Colonic mucosa (tissue), 4 donors: ENCODE data around the gene ASZ1. TPM values are rescaled to one million over a fixed set of nuclear protein-coding genes. Genes with fewer than 3 reads are reported as not detected.
"Not testable (repeated sequence)": the region's sequence is repeated elsewhere in the genome, so short reads cannot be mapped to it uniquely, and the experiment has no call there.

Source experiments
- DNase-seq: peaks from one replicate; pipeline ENCODE4 v3.0.0-alpha.2; 2020
- H3K27ac ChIP-seq: fragments of 200-600 bp; one replicate; pipeline ENCODE4 v1.8.0; 2021
- H3K27me3 ChIP-seq: fragments of 200-600 bp; one replicate; pipeline ENCODE4 v1.8.0; 2021
- H3K36me3 ChIP-seq: fragments of 200-600 bp; one replicate; pipeline ENCODE4 v1.8.0; 2021
- H3K4me1 ChIP-seq: fragments of 200-600 bp; one replicate; pipeline ENCODE4 v1.8.0; 2021; ENCODE audit warnings: mild to moderate bottlenecking
- H3K4me3 ChIP-seq: fragments of 200-600 bp; one replicate; pipeline ENCODE4 v1.8.0; 2021
- H3K9ac ChIP-seq, 2 donors: one replicate each; pipeline ENCODE4 v1.7.0; 2013; ENCODE audit warnings: control low read depth in 2 of 2, low read depth in 2 of 2, low read length in 2 of 2
- H3K9me3 ChIP-seq: fragments of 200-600 bp; one replicate; pipeline ENCODE4 v1.8.0; 2021
- intact Hi-C: fragments of 100-400 bp; cut with DNase I; formaldehyde crosslinking; loops from one replicate; pipeline ENCODE4 v1.14.1; 2022
- total RNA-seq, 2 donors: library from RNA; stranded (reverse); fragmentation: NEBNext Ultra II Directional in 1 of 2; extraction: Animal tissue kit (Norgen Biotek cat#: 25700) in 1 of 2; gene quantifications; one replicate each; pipeline ENCODE4 v1.2.1, GENCODE V29; 2021
- TF ChIP-seq, protein P1 (sequence below): fragments of 200-600 bp; IDR thresholded peaks from one replicate; pipeline ENCODE4 v1.8.0; 2022; ENCODE audit warnings: antibody characterized with exemption, mild to moderate bottlenecking
- donor health status: healthy.
- donor health status: DM: no; HTN: no; CAD: no.
- donor health status: DM: no; HTN: no; CAD: no.

ASZ1 gene
- total RNA-seq, 2 donors from 2014 or later, result not detected

DNA sequence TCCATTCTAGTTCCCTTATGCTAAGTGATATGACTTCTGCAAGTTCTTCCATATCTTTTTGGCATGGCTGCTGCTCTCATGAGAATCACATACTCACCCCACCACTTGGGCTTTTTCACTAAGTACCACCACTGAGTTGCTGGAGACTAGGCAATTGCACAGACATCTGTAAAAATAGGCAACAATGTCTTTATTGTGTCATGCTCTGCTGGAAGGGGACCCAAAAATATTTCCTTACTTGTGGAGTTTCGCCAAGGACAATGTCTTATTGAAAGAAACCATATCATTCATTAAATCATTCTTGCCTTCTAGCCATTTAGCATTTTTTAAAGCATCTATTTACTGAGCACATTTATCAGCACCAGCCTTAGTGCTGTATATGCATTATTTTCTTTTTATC is 17.4 kb upstream of the ASZ1 start:
- Histone ChIP-seq H3K27ac (no peak overlapping the region), H3K9ac (no peak overlapping the region), H3K4me3 (no peak overlapping the region), H3K9me3 (no peaks in the 10 kb centered on the region), H3K27me3 (no peaks in the 10 kb centered on the region), H3K4me1 (no peaks in the 10 kb centered on the region), H3K36me3 (no peaks in the 10 kb centered on the region)
- intact Hi-C loops, result no loop called here
- TF ChIP-seq, protein P1, sequence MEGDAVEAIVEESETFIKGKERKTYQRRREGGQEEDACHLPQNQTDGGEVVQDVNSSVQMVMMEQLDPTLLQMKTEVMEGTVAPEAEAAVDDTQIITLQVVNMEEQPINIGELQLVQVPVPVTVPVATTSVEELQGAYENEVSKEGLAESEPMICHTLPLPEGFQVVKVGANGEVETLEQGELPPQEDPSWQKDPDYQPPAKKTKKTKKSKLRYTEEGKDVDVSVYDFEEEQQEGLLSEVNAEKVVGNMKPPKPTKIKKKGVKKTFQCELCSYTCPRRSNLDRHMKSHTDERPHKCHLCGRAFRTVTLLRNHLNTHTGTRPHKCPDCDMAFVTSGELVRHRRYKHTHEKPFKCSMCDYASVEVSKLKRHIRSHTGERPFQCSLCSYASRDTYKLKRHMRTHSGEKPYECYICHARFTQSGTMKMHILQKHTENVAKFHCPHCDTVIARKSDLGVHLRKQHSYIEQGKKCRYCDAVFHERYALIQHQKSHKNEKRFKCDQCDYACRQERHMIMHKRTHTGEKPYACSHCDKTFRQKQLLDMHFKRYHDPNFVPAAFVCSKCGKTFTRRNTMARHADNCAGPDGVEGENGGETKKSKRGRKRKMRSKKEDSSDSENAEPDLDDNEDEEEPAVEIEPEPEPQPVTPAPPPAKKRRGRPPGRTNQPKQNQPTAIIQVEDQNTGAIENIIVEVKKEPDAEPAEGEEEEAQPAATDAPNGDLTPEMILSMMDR, result no peak
- no peak for DNase-seq

GRCh38 chr7:117435475-117436043 is 8.3 kb upstream of the ASZ1 start:
- DNase-seq, result no peak
- Histone ChIP-seq H3K27me3 (no peaks in the 10 kb centered on the region), H3K9me3 (no peaks in the 10 kb centered on the region), H3K4me3 (no peak overlapping the region), H3K36me3 (no peaks in the 10 kb centered on the region), H3K27ac (peak overlapping the region; percentile 51), H3K4me1 (no peaks in the 10 kb centered on the region), H3K9ac (no peak overlapping the region)
- intact Hi-C loops, result no loop called here
- TF ChIP-seq, protein P1, result no peak

- H3K4me1 ChIP-seq, result no peaks in the 10 kb centered on the region
- DNase-seq, result no peak
- intact Hi-C loops, result no loop called here
Observed at GRCh38 chr7:117424090-117424829, 3.0 kb downstream of the ASZ1 start.

DNA sequence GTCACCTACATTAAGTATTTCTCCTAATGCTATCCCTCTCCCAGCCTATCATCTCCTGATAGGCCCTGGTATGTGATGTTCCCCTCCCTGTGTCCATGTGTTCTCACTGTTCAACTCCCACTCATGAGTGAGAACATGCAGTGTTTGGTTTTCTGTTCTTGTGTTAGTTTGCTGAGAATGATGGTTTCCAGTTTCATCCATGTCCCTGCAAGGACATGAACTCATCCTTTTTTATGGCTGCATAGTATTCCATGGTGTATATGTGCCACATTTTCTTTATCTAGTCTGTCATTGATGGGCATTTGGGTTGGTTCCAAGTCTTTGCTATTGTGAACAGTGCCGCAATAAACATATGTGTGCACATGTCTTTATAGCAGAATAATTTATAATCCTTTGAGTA is 12.7 kb downstream of the ASZ1 start:
- H3K27ac ChIP-seq, H3K36me3 ChIP-seq, H3K4me3 ChIP-seq, H3K9me3 ChIP-seq, H3K4me1 ChIP-seq, H3K9ac ChIP-seq, DNase-seq, H3K27me3 ChIP-seq, intact Hi-C loops: not testable (repeated sequence)

More at GRCh38 chr7:117424090-117424829, 3.0 kb downstream of the ASZ1 start:
- TF ChIP-seq, protein P1, result no peak
- no peaks in the 10 kb centered on the region for H3K9me3 ChIP-seq
- H3K4me3 ChIP-seq, result no peak overlapping the region
- no peak overlapping the region for H3K27ac ChIP-seq
- H3K36me3 ChIP-seq, result no peaks in the 10 kb centered on the region
- H3K9ac ChIP-seq, result no peak overlapping the region
- no peaks in the 10 kb centered on the region for H3K27me3 ChIP-seq

- Histone ChIP-seq H3K27me3 (no peaks in the 10 kb centered on the region), H3K4me1 (no peaks in the 10 kb centered on the region), H3K4me3 (no peak overlapping the region), H3K9ac (no peak overlapping the region), H3K9me3 (no peaks in the 10 kb centered on the region), H3K36me3 (no peaks in the 10 kb centered on the region), H3K27ac (no peak overlapping the region)
- no peak for DNase-seq
- intact Hi-C loops, result no loop called here
- TF ChIP-seq, protein P1, result no peak
Observed at GRCh38 chr7:117412946-117413559, 14.2 kb downstream of the ASZ1 start.

DNA sequence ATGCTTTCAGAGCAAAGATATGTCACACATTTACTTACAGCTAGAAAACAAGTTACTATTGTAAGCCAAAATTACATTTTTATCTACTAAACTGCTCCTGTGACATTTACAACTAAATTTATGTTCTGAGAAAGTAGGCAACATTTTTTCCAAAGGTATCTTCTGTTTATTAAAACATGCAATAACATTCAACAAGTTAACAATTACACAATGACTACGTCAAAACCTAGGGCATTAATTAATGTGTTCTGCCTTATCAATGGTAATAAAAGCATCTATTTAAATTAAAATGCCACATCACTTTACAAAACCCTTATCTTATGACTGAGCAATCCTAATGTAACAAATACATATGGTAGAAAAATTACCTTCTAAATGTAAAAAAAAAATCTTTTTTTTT is 14.9 kb downstream of the ASZ1 start:
- TF ChIP-seq, protein P1, result no peak
- H3K27me3 ChIP-seq, result no peaks in the 10 kb centered on the region

More for the DNA sequence above, 14.9 kb downstream of the ASZ1 start:
- H3K4me1 ChIP-seq, result no peaks in the 10 kb centered on the region
- no peak overlapping the region for H3K9ac ChIP-seq
- H3K4me3 ChIP-seq, result no peak overlapping the region
- no peaks in the 10 kb centered on the region for H3K36me3 ChIP-seq
- intact Hi-C loops, result no loop called here
- H3K27ac ChIP-seq, result no peak overlapping the region
- H3K9me3 ChIP-seq, result no peaks in the 10 kb centered on the region
- DNase-seq, result no peak
